MM.1S (cell line): ENCODE measurements around the gene AOC1.

Experiments used
- CTCF ChIP-seq: fragments of 300-600 bp; sonication (generic); IDR thresholded peaks from 2 replicates; pipeline ENCODE4 v1.5.1; 2016; ENCODE audit warnings: antibody characterized with exemption, low read length, mixed read lengths
- EZH2 ChIP-seq: fragments of 300-600 bp; sonication (generic); optimal IDR thresholded peaks from 2 replicates; pipeline ENCODE3; 2017; ENCODE audit warnings: low read depth, mild to moderate bottlenecking, antibody characterized with exemption, low read length, mixed read lengths
- EZH2phosphoT487 ChIP-seq: fragments of 300-600 bp; sonication (generic); IDR thresholded peaks from 2 replicates; pipeline ENCODE4 v1.6.1; 2018; ENCODE audit warnings: antibody characterized with exemption, low read length

- TF ChIP-seq CTCF, result peak; percentile 18; the same call in 1 of the 2 replicates
- TF ChIP-seq EZH2, result no peak
- no peak for TF ChIP-seq EZH2phosphoT487
Observed at GRCh38 chr7:150895809-150896208, 43.5 kb downstream of the AOC1 start.
